GM23338 (cell line): ENCODE measurements around the gene CDK3. TPM values are rescaled to one million over a fixed set of nuclear protein-coding genes. Genes with fewer than 3 reads are reported as not detected.

Experiments
- ATAC-seq: fragments of 200-7000 bp; cut with Tn5 transposase; 3 replicates; pipeline ENCODE4 v1.9.1; 2020
- DNase-seq: peaks from one replicate; pipeline ENCODE4 v3.0.0-alpha.2; 2015; ENCODE audit warnings: low spot score
- H2AFZ ChIP-seq: fragments of 200-600 bp; sonication (generic); 2 replicates; pipeline ENCODE4 v1.8.0; 2016; ENCODE audit warnings: antibody characterized with exemption, mild to moderate bottlenecking, moderate library complexity
- H3F3A ChIP-seq: fragments of 200-600 bp; sonication (generic); replicated peaks from 2 replicates; pipeline ENCODE4 v1.8.0; 2017; ENCODE audit warnings: antibody characterized with exemption, mixed run types, low read depth
- H3K27ac ChIP-seq: fragments of 200-600 bp; sonication (generic); 2 replicates; pipeline ENCODE4 v1.6.1; 2016; ENCODE audit warnings: low read depth
- H3K27me3 ChIP-seq: fragments of 200-600 bp; sonication (generic); 2 replicates; pipeline ENCODE4 v1.8.0; 2016; ENCODE audit warnings: mild to moderate bottlenecking, mixed run types, moderate library complexity; ENCODE audit not compliant: insufficient read depth
- H3K36me3 ChIP-seq: fragments of 200-600 bp; sonication (generic); 2 replicates; pipeline ENCODE4 v1.8.0; 2016; ENCODE audit warnings: mild to moderate bottlenecking; ENCODE audit not compliant: insufficient read depth
- H3K4me1 ChIP-seq: fragments of 200-600 bp; sonication (generic); 2 replicates; pipeline ENCODE4 v1.8.0; 2016; ENCODE audit warnings: mild to moderate bottlenecking, moderate library complexity; ENCODE audit not compliant: insufficient read depth
- H3K4me2 ChIP-seq: fragments of 200-600 bp; sonication (generic); 2 replicates; pipeline ENCODE4 v1.7.1; 2017; ENCODE audit warnings: mixed run types
- H3K4me3 ChIP-seq: fragments of 200-600 bp; sonication (generic); 2 replicates; pipeline ENCODE4 v1.6.1; 2016; ENCODE audit warnings: mixed run types
- H3K79me2 ChIP-seq: fragments of 200-600 bp; sonication (generic); replicated peaks from 2 replicates; pipeline ENCODE4 v1.8.0; 2017; ENCODE audit warnings: mild to moderate bottlenecking; ENCODE audit not compliant: insufficient read depth
- H3K9me2 ChIP-seq: fragments of 200-600 bp; sonication (generic); 2 replicates; pipeline ENCODE4 v1.8.0; 2017; ENCODE audit not compliant: insufficient read depth
- H4K20me1 ChIP-seq: fragments of 200-600 bp; sonication (generic); replicated peaks from 2 replicates; pipeline ENCODE4 v1.8.0; 2017; ENCODE audit warnings: mild to moderate bottlenecking; ENCODE audit not compliant: insufficient read depth
- H3K27ac Mint-ChIP-seq: 2 replicates; pipeline ENCODE4 v1.8.0; 2020; ENCODE audit warnings: inconsistent platforms, mild to moderate bottlenecking, moderate library complexity, mixed read lengths
- H3K27me3 Mint-ChIP-seq: 3 replicates; pipeline ENCODE4 v1.8.0; 2022; ENCODE audit warnings: low read depth, mild to moderate bottlenecking, moderate library complexity, mixed read lengths, inconsistent platforms; ENCODE audit not compliant: insufficient read depth, poor library complexity
- H3K36me3 Mint-ChIP-seq: 3 replicates; pipeline ENCODE4 v1.8.0; 2021; ENCODE audit warnings: low read depth, mild to moderate bottlenecking, inconsistent platforms, moderate library complexity, mixed read lengths
- H3K4me1 Mint-ChIP-seq: 3 replicates; pipeline ENCODE4 v1.8.0; 2020; ENCODE audit warnings: mild to moderate bottlenecking, inconsistent platforms, mixed read lengths
- H3K4me3 Mint-ChIP-seq: 3 replicates; pipeline ENCODE4 v1.8.0; 2021; ENCODE audit warnings: moderate library complexity, mild to moderate bottlenecking, inconsistent platforms, mixed read lengths
- H3K9me3 Mint-ChIP-seq: 3 replicates; pipeline ENCODE4 v1.8.0; 2020; ENCODE audit warnings: moderate library complexity, mild to moderate bottlenecking, inconsistent platforms, mixed read lengths
- CREB1 ChIP-seq: fragments of 250-450 bp; sonication (Bioruptor Pico); IDR thresholded peaks from 2 replicates; pipeline ENCODE4 v1.5.0; 2020; ENCODE audit warnings: low read depth, mild to moderate bottlenecking, moderate library complexity
- CTCF ChIP-seq, 2 experiments: fragments of 200-600 bp in 1 of 2; sonication (generic) in 1 of 2; conservative IDR thresholded peaks; 2 replicates each; pipeline versions ENCODE4 v1.5.1 to v1.6.1; 2016 to 2017; ENCODE audit warnings: antibody characterized with exemption in 2 of 2, low read depth in 2 of 2, mild to moderate bottlenecking in 2 of 2, moderate library complexity in 1 of 2
- ETS1 ChIP-seq: IDR thresholded peaks from 2 replicates; pipeline ENCODE4 v1.6.1; 2016; ENCODE audit warnings: antibody characterized with exemption
- EZH2 ChIP-seq: fragments of 200-600 bp; sonication (generic); IDR thresholded peaks from one replicate; pipeline ENCODE4 v1.8.0; 2017; ENCODE audit warnings: antibody characterized with exemption, mild to moderate bottlenecking, low read depth; ENCODE audit not compliant: unreplicated experiment
- EZH2phosphoT487 ChIP-seq: fragments of 200-600 bp; sonication (generic); IDR thresholded peaks from one replicate; pipeline ENCODE4 v1.8.1; 2018; ENCODE audit warnings: antibody characterized with exemption; ENCODE audit not compliant: unreplicated experiment
- JUNB ChIP-seq: IDR thresholded peaks from one replicate; pipeline ENCODE4 v1.6.1; 2016; ENCODE audit warnings: antibody characterized with exemption; ENCODE audit not compliant: unreplicated experiment
- NANOG ChIP-seq: IDR thresholded peaks from 2 replicates; pipeline ENCODE4 v1.6.1; 2016; ENCODE audit warnings: antibody characterized with exemption, borderline replicate concordance
- POLR2AphosphoS5 ChIP-seq: IDR thresholded peaks from 2 replicates; pipeline ENCODE4 v1.6.1; 2016; ENCODE audit warnings: antibody characterized with exemption, low read depth
- REST ChIP-seq: IDR thresholded peaks from one replicate; pipeline ENCODE4 v1.6.1; 2018; ENCODE audit warnings: antibody characterized with exemption; ENCODE audit not compliant: unreplicated experiment
- STAT1 ChIP-seq: IDR thresholded peaks from one replicate; pipeline ENCODE4 v1.6.1; 2016; ENCODE audit warnings: antibody characterized with exemption; ENCODE audit not compliant: unreplicated experiment
- ZNF331 ChIP-seq: fragments of 250-450 bp; sonication (Bioruptor Pico); IDR thresholded peaks from 2 replicates; pipeline ENCODE4 v1.5.0; 2020; ENCODE audit warnings: low read depth, mild to moderate bottlenecking, moderate library complexity
- polyA plus RNA-seq: library from polyadenylated mRNA; unstranded; fragments of >200 nt; fragmentation: Nextera tagmentation; extraction: Ambion mirVana; gene quantifications from 2 replicates; pipeline ENCODE4 v1.2.1, GENCODE V29; 2016
- total RNA-seq: library from RNA; depleted of rRNA; stranded (reverse); fragments of >200 nt; shearing (Covaris generic); gene quantifications from 2 replicates; pipeline ENCODE4 v1.2.3, GENCODE V29; 2014

CDK3 gene
- total and polyA plus RNA-seq, 2 experiments from 2014 or later: 7.9 to 10.2 TPM

DNA sequence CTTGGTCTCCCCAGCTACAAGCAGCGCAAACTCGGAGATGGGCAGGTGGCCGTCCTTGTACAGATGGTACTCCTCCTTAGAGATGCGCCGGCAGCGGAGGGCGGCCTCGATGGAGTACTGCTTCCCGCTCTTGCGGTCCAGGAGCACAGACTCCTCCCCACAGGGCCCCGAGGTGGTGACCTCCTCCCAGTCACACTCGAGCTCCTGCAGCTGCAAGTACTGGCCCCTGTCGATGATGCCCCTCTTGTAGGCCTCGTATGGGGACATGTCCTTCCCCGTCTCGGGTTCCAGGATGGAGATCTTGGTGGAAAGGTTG is 7.2 kb downstream of the CDK3 start:
- H3F3A ChIP-seq: 0 out of 2 replicates have a peak, but pooled peaks cover 3% of the 10 kb centered on the region
- H2AFZ ChIP-seq: no peak overlapping the region
- H3K27ac Mint-ChIP-seq: no peak overlapping the region
- H3K36me3 Mint-ChIP-seq: peaks cover 3% of the 10 kb centered on the region
- peaks cover 2% of the 10 kb centered on the region for H3K4me1 Mint-ChIP-seq
- H3K4me2 ChIP-seq: no peak overlapping the region
- no peaks in the 10 kb centered on the region for H3K79me2 ChIP-seq
- H3K9me3 Mint-ChIP-seq: no peaks in the 10 kb centered on the region; the same call in none of the 3 replicates
- no peak overlapping the region for H3K27ac ChIP-seq
- no peak overlapping the region for H3K4me3 ChIP-seq
- no peak for TF ChIP-seq CREB1 (CRISPR knock-in tag)
- TF ChIP-seq ETS1: no peak
- no peak for TF ChIP-seq STAT1
- TF ChIP-seq JUNB: no peak
- TF ChIP-seq POLR2AphosphoS5: no peak
- no peak for TF ChIP-seq REST
- no peak for TF ChIP-seq ZNF331
- TF ChIP-seq CTCF (conservative IDR thresholded peaks at IDR 0.05; ENCODE audit: low read depth in 2 of 2): no peak
- no peak for TF ChIP-seq EZH2
- no peak for TF ChIP-seq EZH2phosphoT487
- no peaks in the 10 kb centered on the region for H4K20me1 ChIP-seq
- no peak for ATAC-seq
- no peaks in the 10 kb centered on the region for H3K9me2 ChIP-seq
- no peaks in the 10 kb centered on the region for H3K36me3 ChIP-seq
- peaks cover 10% of the 10 kb centered on the region for H3K27me3 Mint-ChIP-seq
- no peak overlapping the region for H3K4me3 Mint-ChIP-seq
- H3K27me3 ChIP-seq: no peaks in the 10 kb centered on the region
- no peak for DNase-seq
- H3K4me1 ChIP-seq: no peaks in the 10 kb centered on the region

DNA sequence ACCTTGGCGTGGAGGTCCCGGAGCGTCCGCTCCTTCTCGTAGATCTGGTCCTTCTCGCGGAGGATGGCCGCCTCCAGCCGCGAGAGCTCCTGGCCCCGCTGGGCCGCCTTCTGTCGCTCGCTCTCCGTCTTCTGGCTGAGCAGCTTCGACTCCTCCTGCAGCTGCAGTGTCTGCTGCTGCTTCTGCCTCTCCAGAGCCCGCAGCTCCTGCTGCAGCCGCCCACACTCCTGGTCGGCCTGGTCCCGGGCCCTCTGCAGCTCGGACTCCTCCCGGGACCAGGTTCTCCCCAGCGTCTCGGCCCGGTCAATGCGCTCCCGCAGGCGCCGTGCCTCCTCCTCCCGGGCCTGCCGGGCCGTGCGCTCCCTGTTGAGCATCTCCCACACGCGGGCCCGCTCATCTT is 7.6 kb downstream of the CDK3 start:
- H3K27ac ChIP-seq: no peak overlapping the region
- peaks cover 3% of the 10 kb centered on the region for H3K36me3 Mint-ChIP-seq
- no peaks in the 10 kb centered on the region for H3K36me3 ChIP-seq
- no peaks in the 10 kb centered on the region for H3K79me2 ChIP-seq
- H3K9me3 Mint-ChIP-seq: no peaks in the 10 kb centered on the region; the same call in none of the 3 replicates
- H4K20me1 ChIP-seq: no peaks in the 10 kb centered on the region
- no peak overlapping the region for H3K27ac Mint-ChIP-seq
- H2AFZ ChIP-seq: no peak overlapping the region
- H3K4me1 Mint-ChIP-seq: peaks cover 2% of the 10 kb centered on the region
- DNase-seq (no peak), ATAC-seq (no peak)
- no peaks in the 10 kb centered on the region for H3K27me3 ChIP-seq
- no peak overlapping the region for H3K4me2 ChIP-seq
- H3F3A ChIP-seq: 0 out of 2 replicates have a peak, but pooled peaks cover 3% of the 10 kb centered on the region
- H3K9me2 ChIP-seq: no peaks in the 10 kb centered on the region
- H3K27me3 Mint-ChIP-seq: peaks cover 10% of the 10 kb centered on the region
- H3K4me3 Mint-ChIP-seq: no peak overlapping the region
- no peak overlapping the region for H3K4me3 ChIP-seq
- no peaks in the 10 kb centered on the region for H3K4me1 ChIP-seq
- TF ChIP-seq REST (no peak), CTCF (conservative IDR thresholded peaks at IDR 0.05; ENCODE audit: low read depth in 2 of 2) (no peak), POLR2AphosphoS5 (no peak), ZNF331 (no peak), EZH2phosphoT487 (no peak), NANOG (no peak)
